Fibroblast of villous mesenchyme (primary cell): ENCODE data around the gene EME2. TPM values are rescaled to one million over a fixed set of nuclear protein-coding genes. Genes with fewer than 3 reads are reported as not detected.

ENCODE experiments used
- DNase-seq: peaks from one replicate; pipeline ENCODE4 v3.0.0-alpha.2; 2010; ENCODE audit warnings: low read depth
- H3K4me3 ChIP-seq: 2 replicates; pipeline ENCODE4 v1.5.1; 2011; ENCODE audit warnings: low read depth, mild to moderate bottlenecking, low read length
- small RNA-seq: library from RNA; depleted of rRNA; stranded (forward); fragments of <200 nt; gene quantifications from one replicate; pipeline ENCODE3, GENCODE V24; 2012
- total RNA-seq: library from RNA; depleted of rRNA; stranded (reverse); fragments of >200 nt; gene quantifications from 2 replicates; pipeline ENCODE4 v1.2.3, GENCODE V29; 2012
- TF ChIP-seq, protein P1 (sequence below): IDR thresholded peaks from 2 replicates; pipeline ENCODE4 v1.5.1; 2012; ENCODE audit warnings: low read depth, mild to moderate bottlenecking, low read length; ENCODE audit not compliant: insufficient read depth

Gene EME2
- total RNA-seq, 1 donor = 15.5 TPM

DNA sequence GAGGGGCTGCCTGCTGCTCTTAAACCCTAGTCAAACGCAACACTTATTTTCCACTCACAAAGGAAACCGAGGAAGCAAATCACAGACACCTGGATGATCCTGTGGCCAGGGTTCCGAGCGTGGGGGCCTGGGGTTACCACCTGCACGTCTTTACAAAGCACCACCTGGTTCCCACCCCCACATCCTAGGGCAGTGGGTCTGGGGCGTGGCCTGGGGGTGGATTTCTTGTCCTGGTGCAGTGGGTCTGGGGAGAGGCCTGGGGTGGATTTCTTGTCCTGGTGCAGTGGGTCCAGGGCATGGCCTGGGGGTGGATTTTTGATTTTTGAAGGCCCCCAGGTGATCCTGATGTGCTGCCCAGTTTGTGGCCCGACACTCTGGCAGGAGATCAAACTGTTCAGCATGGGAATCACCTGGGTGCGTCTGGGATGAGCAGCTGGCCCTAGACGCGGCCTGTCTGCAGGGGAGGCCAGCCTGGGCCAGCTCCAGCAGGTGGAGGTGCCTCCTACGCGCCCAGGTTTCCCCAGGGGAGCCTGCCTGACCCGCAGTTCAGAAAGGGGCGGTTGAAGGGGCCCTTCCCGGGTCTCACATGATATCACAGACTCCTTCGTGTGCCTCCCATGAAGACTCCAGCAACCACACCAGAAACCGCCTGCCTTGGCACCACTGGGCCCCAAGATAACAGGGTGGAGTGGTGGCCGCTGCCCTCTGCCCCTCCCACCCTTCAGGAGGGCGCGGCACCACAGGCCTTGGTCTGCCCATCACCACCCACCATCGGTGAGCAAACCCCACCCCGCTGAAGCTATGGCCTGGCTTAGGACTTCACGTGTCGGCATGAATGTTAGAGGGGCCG lies 47.7 kb downstream of the EME2 start:
- DNase-seq = no peak
- no peak overlapping the region for H3K4me3 ChIP-seq
- TF ChIP-seq, protein P1, sequence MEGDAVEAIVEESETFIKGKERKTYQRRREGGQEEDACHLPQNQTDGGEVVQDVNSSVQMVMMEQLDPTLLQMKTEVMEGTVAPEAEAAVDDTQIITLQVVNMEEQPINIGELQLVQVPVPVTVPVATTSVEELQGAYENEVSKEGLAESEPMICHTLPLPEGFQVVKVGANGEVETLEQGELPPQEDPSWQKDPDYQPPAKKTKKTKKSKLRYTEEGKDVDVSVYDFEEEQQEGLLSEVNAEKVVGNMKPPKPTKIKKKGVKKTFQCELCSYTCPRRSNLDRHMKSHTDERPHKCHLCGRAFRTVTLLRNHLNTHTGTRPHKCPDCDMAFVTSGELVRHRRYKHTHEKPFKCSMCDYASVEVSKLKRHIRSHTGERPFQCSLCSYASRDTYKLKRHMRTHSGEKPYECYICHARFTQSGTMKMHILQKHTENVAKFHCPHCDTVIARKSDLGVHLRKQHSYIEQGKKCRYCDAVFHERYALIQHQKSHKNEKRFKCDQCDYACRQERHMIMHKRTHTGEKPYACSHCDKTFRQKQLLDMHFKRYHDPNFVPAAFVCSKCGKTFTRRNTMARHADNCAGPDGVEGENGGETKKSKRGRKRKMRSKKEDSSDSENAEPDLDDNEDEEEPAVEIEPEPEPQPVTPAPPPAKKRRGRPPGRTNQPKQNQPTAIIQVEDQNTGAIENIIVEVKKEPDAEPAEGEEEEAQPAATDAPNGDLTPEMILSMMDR = no peak

- DNase-seq = no peak
- H3K4me3 ChIP-seq = no peak overlapping the region
- TF ChIP-seq, protein P1 = no peak
Observed at GRCh38 chr16:1820946-1821290, 48.3 kb downstream of the EME2 start.

- TF ChIP-seq, protein P1 = no peak
- DNase-seq = no peak
Observed at GRCh38 chr16:1821861-1822611, 49.4 kb downstream of the EME2 start.

GRCh38 chr16:1822801-1823200 lies 50.2 kb downstream of the EME2 start:
- no peak overlapping the region for H3K4me3 ChIP-seq
- TF ChIP-seq, protein P1 = no peak
- DNase-seq = no peak

More at GRCh38 chr16:1821861-1822611, 49.4 kb downstream of the EME2 start:
- no peak overlapping the region for H3K4me3 ChIP-seq

DNA sequence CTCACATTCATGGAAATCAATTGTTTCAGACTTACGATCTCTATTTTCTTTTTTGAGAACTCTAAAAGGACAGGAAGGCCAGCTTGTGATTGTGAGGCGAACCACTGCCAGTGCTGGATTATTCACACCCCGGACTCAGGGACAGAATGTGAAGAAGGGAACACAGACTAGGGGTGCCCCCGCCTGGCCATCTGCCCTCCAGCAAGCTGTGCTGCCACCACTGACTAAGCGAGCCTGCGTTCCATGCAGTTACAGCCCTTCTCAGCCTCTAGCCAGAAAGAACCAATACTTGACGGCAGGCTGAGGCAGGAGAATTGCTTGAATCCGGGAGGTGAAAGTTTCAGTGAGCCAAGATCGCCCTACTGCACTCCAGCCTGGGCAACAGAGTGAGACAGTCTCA lies 51.2 kb downstream of the EME2 start:
- TF ChIP-seq, protein P1 = peak; percentile 36
- H3K4me3 ChIP-seq = no peak overlapping the region
- DNase-seq = peak; percentile 63

GRCh38 chr16:1825381-1825863 lies 52.8 kb downstream of the EME2 start:
- no peak for DNase-seq
- H3K4me3 ChIP-seq = peak overlapping the region; percentile 97
- TF ChIP-seq, protein P1 = no peak

Small RNA genes within 50 kb of the gene (small RNA-seq; reads per million reads assigned to genes)
- 0.38 reads per million for gene MIR3177

Other genes with a start within 250 kb of the EME2 start
- 22.5 and 36.1 TPM in 2 replicates for gene TMEM204, start 239.1 kb upstream of the EME2 start, total RNA-seq
- 19.6 and 24.6 TPM in 2 replicates for gene IFT140, start 160.7 kb upstream of the EME2 start, total RNA-seq
- gene CRAMP1, start 160.4 kb upstream of the EME2 start, total RNA-seq = 10.3 and 10.4 TPM in 2 replicates
- gene JPT2, start 94.5 kb upstream of the EME2 start, total RNA-seq = 39.3 and 61.7 TPM in 2 replicates
- gene MAPK8IP3, start 66.6 kb upstream of the EME2 start, total RNA-seq = 37.1 and 61.5 TPM in 2 replicates
- 41.2 and 63.9 TPM in 2 replicates for gene NME3, start 1.3 kb upstream of the EME2 start, total RNA-seq
- gene MRPS34, start 324 bp downstream of the EME2 start, total RNA-seq = 52.7 and 67.0 TPM in 2 replicates
- 20.3 and 25.5 TPM in 2 replicates for gene SPSB3, start 9.8 kb downstream of the EME2 start, total RNA-seq
- 54.8 and 78.0 TPM in 2 replicates for gene NUBP2, start 10.2 kb downstream of the EME2 start, total RNA-seq
- gene IGFALS, start 20.9 kb downstream of the EME2 start, total RNA-seq = under 0.01 TPM in 1 of 2 replicates, not detected in the other
- gene HAGH, start 54.0 kb downstream of the EME2 start, total RNA-seq = 22.5 and 24.6 TPM in 2 replicates
- 51.8 and 63.8 TPM in 2 replicates for gene FAHD1, start 54.4 kb downstream of the EME2 start, total RNA-seq
- under 0.01 TPM in 1 of 2 replicates, not detected in the other for gene MEIOB, start 99.4 kb downstream of the EME2 start, total RNA-seq
- not detected in 2 replicates for gene HS3ST6, start 145.6 kb downstream of the EME2 start, total RNA-seq
- gene MSRB1, start 170.4 kb downstream of the EME2 start, total RNA-seq = 14.2 and 16.4 TPM in 2 replicates
- not detected in 2 replicates for gene RPL3L, start 181.9 kb downstream of the EME2 start, total RNA-seq
- gene NDUFB10, start 186.7 kb downstream of the EME2 start, total RNA-seq = 87.2 and 156 TPM in 2 replicates
- 1,294 and 1,994 TPM in 2 replicates for gene RPS2, start 192.0 kb downstream of the EME2 start, total RNA-seq
- not detected in 2 replicates for gene RNF151, start 194.0 kb downstream of the EME2 start, total RNA-seq
- 28.5 and 39.0 TPM in 2 replicates for gene TBL3, start 199.2 kb downstream of the EME2 start, total RNA-seq
- gene NOXO1, start 208.7 kb downstream of the EME2 start, total RNA-seq = 0.43 TPM in 1 of 2 replicates, not detected in the other
- gene GFER, start 211.4 kb downstream of the EME2 start, total RNA-seq = 9.5 and 13.9 TPM in 2 replicates
- gene SYNGR3, start 217.2 kb downstream of the EME2 start, total RNA-seq = 1.6 and 2.6 TPM in 2 replicates
- gene ZNF598, start 237.0 kb downstream of the EME2 start, total RNA-seq = 23.5 and 27.6 TPM in 2 replicates
- gene NPW, start 247.0 kb downstream of the EME2 start, total RNA-seq = 0.32 and 1.3 TPM in 2 replicates